VCaP (cell line): ENCODE results near the gene TYMS.

Experiments
- H3K27ac ChIP-seq: fragments of 450-650 bp; 2 replicates; pipeline ENCODE4 v1.5.1; 2017
- TF ChIP-seq, protein P1 (sequence below): fragments of 450-650 bp; conservative IDR thresholded peaks from 2 replicates; pipeline ENCODE4 v1.5.1; 2017; ENCODE audit warnings: mild to moderate bottlenecking, moderate library complexity

TYMS gene

DNA sequence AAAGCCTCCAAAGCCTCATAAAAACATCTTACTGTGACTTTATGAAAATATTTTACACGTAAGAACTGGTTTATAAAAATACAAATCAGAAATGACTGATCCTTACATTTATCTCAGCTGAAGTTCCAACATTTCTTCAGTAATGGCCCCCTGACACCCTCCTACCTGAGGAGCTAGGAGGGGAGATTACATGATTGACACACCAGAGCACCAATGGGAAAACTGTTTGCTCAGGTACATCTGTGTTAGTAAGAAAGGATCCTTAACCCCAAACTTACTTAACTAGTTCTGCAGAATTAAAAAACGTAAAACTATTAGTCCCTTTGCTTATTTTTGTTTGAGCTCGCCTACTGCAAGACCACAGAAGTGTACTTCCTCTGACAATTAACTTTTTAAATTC, 28.0 kb downstream of the TYMS start:
- H3K27ac ChIP-seq: 0 out of 2 replicates have a peak overlapping the region, but pooled peaks have one; percentile 16
- TF ChIP-seq, protein P1, sequence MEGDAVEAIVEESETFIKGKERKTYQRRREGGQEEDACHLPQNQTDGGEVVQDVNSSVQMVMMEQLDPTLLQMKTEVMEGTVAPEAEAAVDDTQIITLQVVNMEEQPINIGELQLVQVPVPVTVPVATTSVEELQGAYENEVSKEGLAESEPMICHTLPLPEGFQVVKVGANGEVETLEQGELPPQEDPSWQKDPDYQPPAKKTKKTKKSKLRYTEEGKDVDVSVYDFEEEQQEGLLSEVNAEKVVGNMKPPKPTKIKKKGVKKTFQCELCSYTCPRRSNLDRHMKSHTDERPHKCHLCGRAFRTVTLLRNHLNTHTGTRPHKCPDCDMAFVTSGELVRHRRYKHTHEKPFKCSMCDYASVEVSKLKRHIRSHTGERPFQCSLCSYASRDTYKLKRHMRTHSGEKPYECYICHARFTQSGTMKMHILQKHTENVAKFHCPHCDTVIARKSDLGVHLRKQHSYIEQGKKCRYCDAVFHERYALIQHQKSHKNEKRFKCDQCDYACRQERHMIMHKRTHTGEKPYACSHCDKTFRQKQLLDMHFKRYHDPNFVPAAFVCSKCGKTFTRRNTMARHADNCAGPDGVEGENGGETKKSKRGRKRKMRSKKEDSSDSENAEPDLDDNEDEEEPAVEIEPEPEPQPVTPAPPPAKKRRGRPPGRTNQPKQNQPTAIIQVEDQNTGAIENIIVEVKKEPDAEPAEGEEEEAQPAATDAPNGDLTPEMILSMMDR: no peak

DNA sequence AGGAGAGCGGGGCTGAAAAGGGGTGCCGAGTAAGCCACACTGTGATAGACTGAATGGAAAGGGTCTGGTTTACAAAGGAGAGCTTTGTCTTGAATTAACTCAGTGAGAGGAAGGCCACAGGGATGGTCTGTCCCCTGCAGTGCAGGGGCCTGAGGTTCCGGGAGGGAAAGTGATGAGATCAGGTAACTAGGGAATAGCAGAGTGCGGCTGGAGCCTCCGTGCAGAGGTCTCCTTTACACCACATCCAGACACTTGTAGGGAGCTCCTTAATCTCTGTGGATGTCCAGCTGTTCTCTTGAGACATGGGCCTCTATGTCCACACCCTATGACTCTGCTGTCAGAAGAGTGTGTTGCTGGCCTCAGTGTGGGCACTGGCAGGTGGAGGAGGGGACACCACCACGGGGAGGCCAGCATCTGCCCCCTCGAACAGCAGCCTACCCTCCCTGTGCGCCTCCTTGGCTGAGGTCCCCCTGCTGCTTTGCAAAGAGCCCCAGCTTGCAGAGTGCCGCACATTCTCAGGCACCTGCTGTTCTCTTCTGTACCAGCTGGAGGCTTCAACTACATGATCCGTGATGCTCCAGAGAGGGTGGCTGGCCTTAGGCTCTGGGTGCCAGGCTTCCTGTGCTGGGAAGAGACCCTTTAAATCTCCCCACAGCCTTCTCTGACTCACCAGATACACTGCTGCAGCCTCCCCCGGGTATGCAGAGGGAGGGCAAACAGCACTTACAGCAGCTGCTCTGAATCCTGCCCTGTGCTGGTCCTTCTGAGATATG, 29.1 kb downstream of the TYMS start:
- 0 out of 2 replicates have a peak overlapping the region, but pooled peaks have one; percentile 16 for H3K27ac ChIP-seq
- TF ChIP-seq, protein P1: no peak

DNA sequence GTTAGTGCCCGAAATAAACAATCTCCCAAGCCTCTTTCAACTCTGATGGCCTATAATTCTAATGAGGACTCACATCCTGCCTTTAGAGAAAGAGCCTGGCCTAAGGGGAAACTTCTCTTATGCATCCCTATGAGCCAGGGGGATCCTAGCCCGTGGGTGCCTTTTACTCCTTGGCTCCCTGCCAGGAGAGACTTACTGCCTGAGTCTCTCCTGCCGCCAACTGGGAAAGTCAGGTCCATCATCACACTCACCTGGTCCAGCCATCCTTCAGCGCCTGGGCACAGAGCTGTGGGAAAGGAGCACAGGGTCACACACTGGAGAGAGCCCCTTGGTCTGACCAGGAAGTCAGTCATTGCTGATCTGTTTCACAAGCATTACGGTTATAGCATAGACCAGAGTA, 30.9 kb downstream of the TYMS start:
- TF ChIP-seq, protein P1: no peak
- no peak overlapping the region for H3K27ac ChIP-seq

DNA sequence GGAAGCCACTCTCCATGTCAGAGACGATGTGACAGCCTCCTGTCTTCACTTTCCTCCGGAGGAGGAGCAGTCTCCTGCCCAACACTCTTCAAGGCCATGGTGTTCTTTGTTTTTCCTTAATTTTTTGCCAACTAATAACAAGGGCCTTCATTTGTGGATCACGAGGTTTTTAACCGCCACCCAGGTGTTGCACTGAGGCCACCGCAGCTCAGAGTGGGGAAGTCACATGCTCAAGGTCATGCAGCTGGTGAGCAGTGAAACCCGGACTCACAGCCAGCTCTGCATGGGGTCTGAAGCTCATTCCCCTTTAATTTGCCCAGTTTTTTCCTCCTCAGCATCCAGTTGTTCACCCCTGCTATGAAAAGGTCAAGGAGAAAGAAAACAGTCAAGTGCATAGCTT, 35.4 kb downstream of the TYMS start:
- TF ChIP-seq, protein P1: no peak
- H3K27ac ChIP-seq: no peak overlapping the region

- no peak overlapping the region for H3K27ac ChIP-seq
- TF ChIP-seq, protein P1: no peak
These were observed 36.2 kb downstream of the TYMS start for GRCh38 chr18:693466-694187.

GRCh38 chr18:697012-697411, 39.6 kb downstream of the TYMS start:
- no peak overlapping the region for H3K27ac ChIP-seq
- TF ChIP-seq, protein P1: no peak

DNA sequence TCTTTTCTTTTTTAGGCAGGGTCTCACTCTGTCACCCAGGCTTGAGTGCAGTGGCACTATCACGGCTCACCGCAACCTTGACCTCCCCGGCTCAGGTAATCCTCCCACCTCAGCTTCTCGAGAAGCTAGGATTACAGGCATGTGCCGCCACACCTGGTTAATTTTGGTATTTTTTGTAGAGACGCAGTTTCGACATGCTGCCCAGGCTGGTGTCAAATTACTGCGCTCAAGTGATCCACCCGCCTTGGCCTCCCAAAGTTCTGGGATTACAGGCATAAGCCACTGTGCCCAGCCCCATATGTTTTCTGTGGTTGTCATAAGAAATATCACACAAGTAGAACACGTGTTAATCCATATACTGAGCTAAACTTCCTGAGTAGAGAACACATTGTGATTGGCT, 40.3 kb downstream of the TYMS start:
- no peak overlapping the region for H3K27ac ChIP-seq
- TF ChIP-seq, protein P1: no peak
